LoVo (cell line): ENCODE measurements around the gene GANAB.
"Not testable (repeated sequence)": the region's sequence is repeated elsewhere in the genome, so short reads cannot be mapped to it uniquely, and the experiment has no call there.

ENCODE experiments used
- DNase-seq: peaks from one replicate; pipeline ENCODE4 v3.0.0-alpha.2; 2016; ENCODE audit warnings: low spot score

The GANAB gene

GRCh38 chr11:62666259-62666926 is 20.0 kb upstream of the GANAB start:
- no peak for DNase-seq

DNA sequence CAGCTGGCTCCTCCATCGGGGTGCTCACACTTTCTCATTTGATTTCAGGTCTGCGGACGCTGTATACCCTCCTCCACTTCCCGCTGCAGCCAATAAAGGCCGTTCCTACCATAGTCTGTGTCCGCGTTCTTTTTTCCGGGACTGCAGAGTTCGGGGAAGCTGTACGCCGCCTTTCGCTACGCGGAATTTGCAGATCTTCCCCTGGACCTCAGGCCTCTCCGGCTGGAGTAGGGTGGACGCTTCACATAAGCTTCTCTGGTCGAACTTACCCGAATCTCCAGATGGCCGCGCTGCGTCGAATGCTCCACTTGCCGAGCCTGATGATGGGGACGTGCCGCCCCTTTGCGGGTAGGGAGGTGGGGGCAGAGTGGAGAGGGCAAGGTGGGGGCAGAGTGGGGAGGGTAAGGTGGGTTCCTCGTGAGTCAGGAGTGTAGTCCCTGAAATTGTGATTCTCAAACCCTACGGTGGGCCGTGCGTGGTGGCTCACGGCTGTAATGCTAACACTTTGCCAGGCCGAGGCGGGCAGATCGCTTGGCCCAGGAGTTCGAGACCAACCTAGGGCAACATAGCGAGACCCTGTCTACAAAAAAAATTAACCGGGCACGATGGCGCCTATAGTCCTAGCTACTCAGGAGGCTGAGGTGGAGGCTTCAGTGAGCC is 19.3 kb upstream of the GANAB start:
- no peak for DNase-seq

- peak; percentile 93 for DNase-seq
These were observed 18.7 kb upstream of the GANAB start, which contains the start of the genes C11orf98 and CSKMT for GRCh38 chr11:62665075-62665598. Gene C11orf98, minus strand, starts transcription at chr11:62665210. Its CDS starts 41 bp downstream, at chr11:62665169. Gene CSKMT, plus strand, starts transcription at chr11:62665312. Its CDS starts 568 bp downstream, at chr11:62665880.

DNA sequence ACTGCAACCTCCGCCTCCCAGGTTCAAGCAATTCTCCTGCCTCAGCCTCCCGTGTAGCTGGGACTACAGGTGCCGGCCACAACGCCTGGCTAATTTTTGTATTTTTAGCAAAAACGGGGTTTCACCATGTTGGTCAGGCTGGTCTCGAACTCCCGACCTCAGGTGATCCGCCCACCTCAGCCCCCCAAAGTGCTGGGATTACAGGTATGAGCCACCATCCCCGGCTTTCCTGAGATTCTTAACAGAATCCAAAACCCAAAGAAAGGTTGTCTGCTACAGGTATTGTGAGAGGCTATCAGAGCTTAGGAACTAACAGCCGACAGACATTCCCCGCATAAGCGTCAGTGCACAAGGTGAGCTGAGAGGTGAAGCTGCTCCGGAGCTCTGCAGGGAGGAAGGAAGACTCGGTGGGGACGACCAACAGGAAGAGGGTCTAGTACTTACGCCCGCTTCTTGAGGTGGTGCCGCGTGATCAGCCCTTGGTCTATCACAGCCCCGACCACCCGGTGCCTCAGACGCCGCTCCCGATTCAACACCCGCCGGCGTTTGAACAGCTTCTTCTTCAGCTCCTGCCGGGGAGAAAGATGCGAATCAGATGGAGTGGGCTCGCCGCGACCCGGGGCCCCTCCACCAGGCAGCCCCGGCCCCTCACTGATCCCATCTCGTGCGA is 18.1 kb upstream of the GANAB start:
- peak; percentile 55 for DNase-seq

- no peak for DNase-seq
These were observed 10.5 kb upstream of the GANAB start for GRCh38 chr11:62656796-62657429.

DNA sequence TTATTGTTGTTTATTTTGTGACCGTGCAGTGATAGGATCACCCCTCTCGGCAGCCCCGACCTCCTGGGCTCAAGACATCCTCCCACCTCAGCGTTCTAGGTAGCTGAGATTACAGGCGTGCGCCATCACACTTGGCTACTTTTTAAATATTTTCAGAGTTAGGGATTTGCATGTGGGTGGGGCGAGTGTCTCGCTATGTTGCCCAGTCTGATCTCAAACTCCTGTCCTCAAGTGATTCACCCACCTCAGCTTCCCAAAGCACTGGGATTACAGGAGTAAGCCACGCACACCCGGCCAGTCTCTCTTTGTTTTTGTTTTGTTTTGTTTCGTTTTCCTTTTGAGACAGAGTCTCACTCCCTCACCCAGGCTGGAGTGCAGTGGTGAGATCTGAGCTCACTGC is 7.9 kb upstream of the GANAB start:
- no peak for DNase-seq

GRCh38 chr11:62652161-62653006 is 6.0 kb upstream of the GANAB start:
- no peak for DNase-seq

DNA sequence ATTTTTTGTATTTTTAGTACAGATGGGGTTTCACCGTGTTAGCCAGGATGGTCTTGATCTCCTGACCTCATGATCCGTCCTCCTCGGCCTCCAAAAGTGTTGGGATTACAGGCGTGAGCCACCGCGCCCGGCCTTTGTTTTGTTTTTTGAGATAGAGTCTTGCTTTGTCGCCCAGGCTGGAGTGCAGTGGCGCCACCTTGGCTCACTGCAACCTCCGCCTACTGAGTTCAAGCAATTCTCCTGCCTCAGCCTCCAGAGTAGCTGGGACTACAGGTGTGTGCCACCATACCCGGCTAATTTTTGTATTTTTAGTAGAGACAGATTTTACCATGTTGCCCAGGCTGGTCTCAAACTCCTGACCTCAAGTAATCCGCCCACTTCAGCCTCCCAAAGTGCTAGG is 3.9 kb upstream of the GANAB start:
- DNase-seq: not testable (repeated sequence)

DNA sequence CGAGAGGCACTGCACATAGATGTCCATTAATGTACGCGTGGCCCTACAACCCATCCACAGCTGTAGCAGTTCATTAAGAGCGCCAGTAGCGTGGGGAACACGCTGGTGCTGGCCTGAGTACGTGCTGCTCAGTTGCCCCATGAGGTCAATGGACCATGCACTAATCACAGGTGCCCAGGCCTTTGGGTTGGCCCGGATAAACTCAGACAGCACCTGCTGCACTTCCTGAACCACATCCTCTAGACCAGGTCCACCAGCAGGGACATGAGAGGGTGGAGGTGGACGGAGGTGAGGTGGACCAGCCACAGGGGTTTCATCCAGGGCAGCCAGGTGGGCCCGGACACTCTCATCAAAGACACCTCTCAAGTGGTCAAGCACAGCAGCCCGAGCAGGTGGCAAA is 3.1 kb upstream of the GANAB start:
- no peak for DNase-seq

DNA sequence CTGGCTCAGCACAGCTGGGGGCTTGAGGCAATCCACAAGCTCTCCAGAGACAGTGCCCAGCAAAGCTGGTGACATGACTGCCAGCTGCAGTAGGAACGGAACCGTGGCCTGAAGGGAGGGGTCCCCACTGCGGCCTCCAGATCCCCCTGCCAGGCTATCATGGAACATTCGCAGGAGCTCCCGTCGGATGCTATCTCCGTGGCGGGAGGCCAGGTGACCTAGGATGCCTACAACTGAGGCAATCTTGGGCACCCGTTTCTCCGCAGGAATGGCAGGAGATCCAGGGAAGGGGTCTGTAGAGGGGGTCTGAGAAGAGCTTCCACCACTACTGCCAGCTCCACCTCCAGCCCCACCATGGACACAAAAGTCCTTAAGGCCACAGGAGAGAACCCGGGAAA is 2.6 kb upstream of the GANAB start:
- no peak for DNase-seq

GRCh38 chr11:62648185-62648966 is 2.0 kb upstream of the GANAB start:
- DNase-seq: no peak

DNA sequence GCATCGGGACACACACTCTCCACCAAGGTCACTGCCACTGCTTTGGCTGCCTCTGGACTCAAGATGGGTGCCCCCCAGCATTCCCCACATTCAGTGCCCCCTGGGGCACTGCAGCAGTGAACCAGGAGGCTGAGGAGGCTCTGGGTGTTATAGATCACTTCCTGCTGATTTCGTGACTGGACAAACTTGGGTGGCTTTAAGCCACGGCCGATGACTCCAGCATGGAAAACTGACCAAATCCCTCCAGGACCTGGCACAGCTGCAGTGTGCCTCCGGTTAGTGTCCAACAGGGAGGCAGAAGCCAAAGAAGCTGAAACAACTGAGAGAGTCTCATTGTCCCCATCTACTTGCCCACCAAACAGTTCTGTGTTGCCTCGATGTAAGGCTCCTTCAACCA is 1.2 kb upstream of the GANAB start:
- DNase-seq: no peak

- no peak for DNase-seq
These were observed 604 bp upstream of the GANAB start for GRCh38 chr11:62646825-62647608.

DNA sequence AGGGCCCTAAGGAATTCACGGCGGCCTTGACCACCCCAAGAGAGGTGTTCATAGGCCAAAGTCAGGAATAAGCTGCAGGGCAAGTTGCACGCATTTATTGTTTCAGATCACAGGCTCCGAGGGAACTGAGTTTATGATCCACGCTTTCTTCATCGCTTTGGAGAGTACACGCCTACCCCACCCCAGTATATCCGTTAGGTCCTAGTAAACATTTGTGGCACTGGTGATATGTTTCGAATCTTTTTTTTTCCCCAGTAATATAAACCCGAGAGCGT is 805 bp downstream of the GANAB start:
- no peak for DNase-seq

DNA sequence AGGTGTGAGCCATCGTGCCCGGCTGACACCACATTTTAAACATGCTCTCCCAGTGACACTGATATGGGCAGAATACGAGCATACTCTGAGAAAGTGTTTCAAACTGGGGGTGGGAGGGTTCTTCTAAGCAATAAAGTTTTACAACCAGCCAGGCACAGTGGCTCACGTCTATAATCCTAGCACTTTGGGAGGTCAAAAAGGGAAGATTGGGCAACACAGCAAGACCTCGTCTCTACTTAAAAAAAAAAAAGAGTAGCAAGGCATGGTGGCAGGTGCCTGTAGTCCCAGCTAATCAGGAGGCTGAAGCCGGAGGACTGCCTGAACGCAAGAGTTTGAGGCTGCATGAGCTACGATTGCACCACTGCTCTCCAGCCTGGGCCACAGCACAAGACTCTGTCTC is 2.2 kb downstream of the GANAB start:
- DNase-seq: no peak

DNA sequence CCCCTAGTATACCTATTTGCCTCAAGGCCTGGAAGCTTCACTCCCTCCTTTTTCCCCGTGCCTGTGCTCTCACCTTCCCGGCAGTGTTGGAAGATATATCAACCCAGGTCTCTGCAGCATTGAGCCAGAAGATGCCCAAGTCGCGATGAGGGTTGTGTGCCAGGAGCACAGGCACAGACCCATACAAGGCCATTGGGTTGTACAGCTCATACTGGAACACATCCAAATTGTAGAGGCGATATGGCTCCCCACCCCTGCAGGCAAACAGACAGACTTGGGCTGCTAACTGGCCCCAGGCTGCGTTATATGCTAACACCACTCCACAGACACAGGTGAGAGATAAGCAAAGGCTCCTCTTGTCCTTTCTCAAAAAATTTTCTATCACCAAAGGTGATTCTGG is 13.9 kb downstream of the GANAB start:
- no peak for DNase-seq

DNA sequence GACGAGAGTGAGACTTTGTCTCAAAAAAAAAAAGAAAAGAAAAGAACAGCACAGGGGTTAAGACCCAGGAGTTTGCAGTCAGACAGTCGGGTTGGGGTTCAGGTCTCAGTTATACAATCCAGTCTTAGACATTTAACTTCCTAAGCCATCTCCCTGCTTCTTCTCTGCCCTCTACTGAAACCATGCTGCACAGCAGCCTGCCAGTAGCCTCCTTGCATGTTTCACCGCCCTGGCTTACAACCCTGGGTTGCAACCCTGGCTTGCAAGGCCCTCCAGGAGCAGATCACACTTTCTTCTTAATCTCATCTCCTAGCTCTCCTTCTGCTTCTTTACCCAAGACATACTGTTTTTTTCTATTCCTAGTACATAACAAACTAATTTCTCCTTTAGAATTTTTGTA is 18.7 kb downstream of the GANAB start:
- no peak for DNase-seq

- DNase-seq: no peak
These were observed 23.8 kb downstream of the GANAB start for GRCh38 chr11:62622476-62623089.

GRCh38 chr11:62621567-62622470 is 24.6 kb downstream of the GANAB start, which contains the start of gene B3GAT3:
Gene B3GAT3, minus strand, starts transcription at chr11:62621986. Its CDS starts 39 bp downstream, at chr11:62621947.
- peak; percentile 97 for DNase-seq
